GM12878 (cell line): ENCODE data around the gene VARS2. TPM values are rescaled to one million over a fixed set of nuclear protein-coding genes. Genes with fewer than 3 reads are reported as not detected.

ENCODE experiments used
- BRCA1 ChIP-seq: IDR thresholded peaks from 2 replicates; pipeline ENCODE4 v1.6.1; 2011; ENCODE audit warnings: low read depth, low read length, improper control_type of control experiment
- CREM ChIP-seq: IDR thresholded peaks from 2 replicates; pipeline ENCODE4 v1.6.1; 2014; ENCODE audit warnings: antibody characterized with exemption, low read depth
- GABPA ChIP-seq: IDR thresholded peaks from 2 replicates; pipeline ENCODE4 v1.6.1; 2014; ENCODE audit warnings: antibody characterized with exemption, low read depth, mild to moderate bottlenecking, inconsistent platforms
- IKZF2 ChIP-seq, 2 experiments: fragments of 450-650 bp; IDR thresholded peaks; 2 replicates each; pipeline ENCODE4 v1.6.1; 2017; ENCODE audit warnings: mild to moderate bottlenecking in 2 of 2, moderate library complexity in 2 of 2
- IRF3 ChIP-seq: fragments of 450-650 bp; IDR thresholded peaks from 2 replicates; pipeline ENCODE4 v1.6.1; 2014; ENCODE audit warnings: mild to moderate bottlenecking
- IRF5 ChIP-seq: fragments of 450-650 bp; IDR thresholded peaks from 2 replicates; pipeline ENCODE4 v1.6.1; 2017; ENCODE audit warnings: borderline replicate concordance
- NRF1 ChIP-seq: conservative IDR thresholded peaks from 2 replicates; pipeline ENCODE4 v1.6.1; 2011; ENCODE audit warnings: mild to moderate bottlenecking, low read depth, low read length, improper control_type of control experiment
- PAX8 ChIP-seq: fragments of 450-650 bp; IDR thresholded peaks from 2 replicates; pipeline ENCODE4 v1.6.1; 2017; ENCODE audit warnings: mild to moderate bottlenecking, moderate library complexity
- RB1 ChIP-seq: fragments of 450-650 bp; formaldehyde crosslinking; IDR thresholded peaks from 2 replicates; pipeline ENCODE4 v1.6.1; 2017; ENCODE audit warnings: mild to moderate bottlenecking, borderline replicate concordance
- WRNIP1 ChIP-seq: IDR thresholded peaks from 2 replicates; pipeline ENCODE4 v1.6.1; 2011; ENCODE audit warnings: low read depth, low read length, improper control_type of control experiment, borderline replicate concordance
- polyA plus RNA-seq, 11 experiments: library from polyadenylated mRNA; depleted of rRNA in 4 of 11; unstranded in 6 of 11; stranded (reverse) in 5 of 11; fragments of >200 nt; fragmentation: Nextera tagmentation in 4 of 11; fragmentation: Illumina TruSeq in 1 of 11; extraction: Ambion mirVana in 4 of 11; extraction: Trizol in 1 of 11; gene quantifications; 1 replicate in 1 of 11; 2 replicates in 10 of 11; pipeline versions ENCODE4 v1.2.1 to v1.2.3, GENCODE V29; 2011 to 2016; ENCODE audit warnings: inconsistent platforms in 2 of 11, missing spikeins in 2 of 11, low read depth in 1 of 11
- total RNA-seq, 4 experiments: library from RNA; depleted of rRNA in 3 of 4; stranded (reverse); fragments of >200 nt in 3 of 4; fragmentation: Illumina TruSeq in 1 of 4; extraction: Trizol in 1 of 4; gene quantifications; 2 replicates each; pipeline versions ENCODE4 v1.2.1 to v1.2.3, GENCODE V29; 2013 to 2021
- TF ChIP-seq, protein P1 (sequence below): fragments of 450-650 bp; IDR thresholded peaks from 2 replicates; pipeline ENCODE4 v1.6.1; 2017; ENCODE audit warnings: low read depth, mild to moderate bottlenecking, moderate library complexity

VARS2 gene
- total and polyA plus RNA-seq, 10 of the 15 experiments (the other 5 are each of a cell fraction or from before 2014, with no cell fraction given) = 3.8 to 70.7 (median 49.1) TPM

- TF ChIP-seq IRF3 (no peak), IKZF2 (IDR thresholded peaks at IDR 0.05) (peak; percentile 95 to 97), PAX8 (no peak), RB1 (peak; percentile 55; the same call in 1 of the 2 replicates), GABPA (no peak), IRF5 (no peak), CREM (peak; percentile 32; the same call in 1 of the 2 replicates), WRNIP1 (no peak), BRCA1 (no peak), NRF1 (no peak)
- TF ChIP-seq, protein P1, sequence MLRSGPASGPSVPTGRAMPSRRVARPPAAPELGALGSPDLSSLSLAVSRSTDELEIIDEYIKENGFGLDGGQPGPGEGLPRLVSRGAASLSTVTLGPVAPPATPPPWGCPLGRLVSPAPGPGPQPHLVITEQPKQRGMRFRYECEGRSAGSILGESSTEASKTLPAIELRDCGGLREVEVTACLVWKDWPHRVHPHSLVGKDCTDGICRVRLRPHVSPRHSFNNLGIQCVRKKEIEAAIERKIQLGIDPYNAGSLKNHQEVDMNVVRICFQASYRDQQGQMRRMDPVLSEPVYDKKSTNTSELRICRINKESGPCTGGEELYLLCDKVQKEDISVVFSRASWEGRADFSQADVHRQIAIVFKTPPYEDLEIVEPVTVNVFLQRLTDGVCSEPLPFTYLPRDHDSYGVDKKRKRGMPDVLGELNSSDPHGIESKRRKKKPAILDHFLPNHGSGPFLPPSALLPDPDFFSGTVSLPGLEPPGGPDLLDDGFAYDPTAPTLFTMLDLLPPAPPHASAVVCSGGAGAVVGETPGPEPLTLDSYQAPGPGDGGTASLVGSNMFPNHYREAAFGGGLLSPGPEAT = peak; percentile 87
- TF ChIP-seq, all 136 proteins: peak for 32
These were observed 36.4 kb upstream of the VARS2 start (continued) for GRCh38 chr6:30877419-30878262.
